NCI-H345 treated with DMSO at 0.1 percent for 48 hours (cell line): Measurements from ENCODE around the gene ENO1.
"Not testable (repeated sequence)": the region's sequence is repeated elsewhere in the genome, so short reads cannot be mapped to it uniquely, and the experiment has no call there.

Experiments
- DNase-seq: peaks from one replicate; lab custom pipeline; 2025; ENCODE audit not compliant: unreplicated experiment; lab: John Stamatoyannopoulos, UW

Gene ENO1

DNA sequence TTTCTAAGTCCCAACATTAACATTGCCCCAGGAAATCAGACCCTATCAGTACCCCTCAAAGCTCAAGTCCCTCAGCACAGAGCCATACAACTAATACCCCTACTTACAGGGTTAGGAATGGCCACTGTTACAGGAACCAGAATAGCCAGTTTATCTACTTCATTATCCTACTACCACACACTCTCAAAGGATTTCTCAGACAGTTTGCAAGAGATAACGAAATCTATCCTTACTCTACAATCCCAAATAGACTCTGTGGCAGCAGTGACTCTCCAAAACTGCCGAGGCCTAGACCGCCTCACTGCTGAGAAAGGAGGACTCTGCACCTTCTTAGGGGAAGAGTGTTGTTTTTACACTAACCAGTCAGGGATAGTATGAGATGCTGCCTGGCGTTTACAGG is 19.0 kb upstream of the ENO1 start:
- DNase-seq = not testable (repeated sequence)

DNA sequence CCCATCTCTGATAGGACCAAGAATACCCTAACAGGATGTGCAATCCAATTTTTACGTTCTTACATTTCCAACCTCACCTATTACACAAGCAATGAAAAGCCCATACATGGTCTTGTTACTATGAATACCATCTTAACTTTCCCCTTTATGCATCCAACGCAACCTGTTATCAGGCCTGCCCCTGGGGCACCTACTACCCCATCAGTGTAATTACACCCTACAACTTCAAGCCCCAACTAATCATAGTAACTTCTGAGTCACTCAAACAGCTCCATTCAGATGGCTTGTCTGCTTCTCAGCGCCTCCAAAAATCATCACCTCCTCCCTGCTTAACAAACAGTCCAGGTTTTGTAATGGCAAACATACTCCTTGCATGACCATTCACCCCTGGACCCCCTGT is 18.3 kb upstream of the ENO1 start:
- not testable (repeated sequence) for DNase-seq

DNA sequence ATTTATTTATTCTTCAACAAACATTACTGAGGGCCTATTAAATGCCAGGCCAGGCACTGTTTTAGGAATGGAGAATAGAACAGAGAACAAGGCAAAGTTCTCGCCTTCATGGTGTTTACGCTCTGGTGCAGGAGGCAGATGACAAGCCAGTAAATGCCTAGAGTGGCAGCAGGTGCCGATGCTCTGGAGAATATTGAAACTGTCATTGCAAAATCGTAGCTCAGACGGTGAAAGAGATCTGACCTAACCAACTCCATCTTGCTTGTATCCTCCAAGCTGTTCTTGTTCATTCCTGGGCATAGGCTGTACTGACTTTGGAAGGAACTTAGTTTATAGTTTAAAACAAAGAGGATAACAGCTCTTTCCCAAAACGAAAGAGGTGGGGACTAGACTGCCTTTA is 13.5 kb upstream of the ENO1 start:
- no peak for DNase-seq

DNA sequence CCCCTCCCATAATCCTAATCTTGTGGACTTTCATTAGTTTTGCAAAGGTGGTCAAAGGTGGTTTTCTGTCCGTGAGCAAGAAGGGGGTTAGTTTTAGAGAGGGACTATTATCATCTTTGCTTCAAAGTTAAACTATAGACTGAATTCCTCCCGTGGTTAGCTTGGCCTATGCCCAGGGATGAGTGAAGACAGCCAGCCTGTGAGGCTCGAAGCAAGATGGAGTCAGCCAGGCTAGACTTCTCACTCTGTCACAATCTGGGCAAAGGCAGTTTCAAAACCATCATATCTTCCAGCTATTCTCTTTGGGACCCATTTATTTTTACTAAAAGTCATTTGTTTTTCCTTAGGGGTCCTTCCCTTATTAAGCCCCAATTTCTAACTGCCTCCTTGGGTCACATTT is 12.9 kb upstream of the ENO1 start:
- no peak for DNase-seq

DNA sequence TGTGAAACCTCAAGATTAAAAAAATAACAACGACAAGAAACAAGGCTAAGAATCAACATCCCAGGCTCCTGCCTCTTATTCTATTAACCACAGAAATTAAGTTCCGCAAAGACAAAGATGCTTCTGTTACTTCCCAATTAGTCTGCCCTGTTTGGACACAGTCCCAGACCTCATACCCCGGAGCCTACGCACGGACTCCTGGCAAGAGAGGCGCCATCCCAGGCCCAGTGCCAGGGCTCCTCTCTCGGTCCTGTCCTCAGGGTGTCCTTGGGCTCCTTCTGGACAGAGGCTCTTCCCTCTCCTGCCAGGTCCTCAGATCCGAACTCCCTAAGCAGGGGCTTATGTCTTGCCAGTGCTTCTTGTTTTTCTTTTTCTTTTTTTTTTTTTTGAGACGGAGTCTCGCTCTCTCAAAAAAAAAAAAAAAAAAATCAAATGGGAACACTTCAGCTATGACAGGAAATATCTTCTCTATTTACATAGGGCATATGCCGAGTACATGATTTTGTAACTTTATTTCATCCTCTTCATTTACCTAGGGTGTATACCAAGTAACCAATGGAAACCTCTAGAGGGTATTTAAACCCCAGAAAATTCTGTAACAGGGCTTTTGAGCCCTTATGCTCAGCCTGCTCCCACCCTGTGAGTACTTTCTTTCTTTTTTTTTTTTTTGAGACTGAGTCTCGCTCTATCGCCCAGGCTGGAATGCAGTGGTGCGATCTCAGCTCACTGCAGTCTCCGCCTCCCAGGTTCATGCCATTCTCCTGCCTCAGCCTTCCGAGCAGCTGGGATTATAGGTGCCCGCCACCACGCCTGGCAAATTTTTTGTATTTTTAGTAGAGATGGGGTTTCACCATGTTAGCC is 11.7 kb upstream of the ENO1 start:
- no peak for DNase-seq

DNA sequence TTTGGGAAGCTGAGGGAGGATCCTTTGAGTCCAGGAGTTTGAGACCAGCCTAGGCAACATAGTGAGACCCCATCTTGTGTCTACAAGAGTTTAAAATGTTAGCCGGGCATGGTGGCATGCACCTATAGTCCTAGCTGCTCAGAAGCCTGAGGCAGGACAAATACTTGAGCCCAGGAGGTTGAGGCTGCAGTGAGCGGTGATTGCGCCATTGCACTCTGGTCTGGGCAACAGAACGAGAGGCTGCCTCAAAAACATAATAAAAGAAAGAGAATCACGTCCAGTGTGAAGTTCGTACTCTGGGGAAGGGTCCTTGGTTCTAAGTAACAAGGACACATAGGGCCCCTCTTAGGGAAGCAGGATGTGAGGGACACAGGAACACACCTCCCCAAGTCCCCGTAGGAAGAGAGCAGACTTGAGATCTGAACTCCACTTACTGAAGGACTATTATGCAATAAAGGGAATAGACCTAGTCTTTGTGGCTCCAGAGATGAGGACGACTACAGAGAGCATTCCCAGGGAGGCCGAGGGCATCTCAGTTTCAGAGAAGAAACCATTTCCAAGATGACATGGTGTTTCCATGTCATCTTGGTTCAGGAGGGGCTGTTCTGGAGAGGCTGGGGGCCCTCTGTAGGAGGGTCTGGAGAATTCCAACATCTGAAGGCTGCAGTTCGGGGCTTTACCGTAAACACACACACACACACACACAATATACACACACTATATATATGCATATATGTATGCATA is 10.8 kb upstream of the ENO1 start:
- DNase-seq = no peak

DNA sequence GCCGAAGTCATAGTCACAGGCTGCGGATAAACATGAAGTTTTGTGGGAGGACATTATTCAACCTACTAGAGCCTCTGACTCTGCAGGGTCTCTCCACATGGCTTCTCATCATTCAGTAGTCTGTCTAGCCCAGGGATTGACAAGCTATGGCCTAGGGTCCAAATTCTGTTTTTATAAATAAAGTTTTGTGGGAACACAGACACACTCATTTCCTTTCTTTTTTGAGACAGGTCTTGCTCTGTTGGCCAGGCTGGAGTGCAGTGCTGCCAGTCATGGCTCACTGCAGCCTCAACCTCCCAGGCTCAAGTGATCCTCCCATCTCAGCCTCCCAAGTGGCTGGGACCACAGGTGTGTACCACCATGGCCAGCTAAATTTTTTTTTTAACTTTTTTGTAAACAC is 8.1 kb upstream of the ENO1 start:
- DNase-seq = no peak

DNA sequence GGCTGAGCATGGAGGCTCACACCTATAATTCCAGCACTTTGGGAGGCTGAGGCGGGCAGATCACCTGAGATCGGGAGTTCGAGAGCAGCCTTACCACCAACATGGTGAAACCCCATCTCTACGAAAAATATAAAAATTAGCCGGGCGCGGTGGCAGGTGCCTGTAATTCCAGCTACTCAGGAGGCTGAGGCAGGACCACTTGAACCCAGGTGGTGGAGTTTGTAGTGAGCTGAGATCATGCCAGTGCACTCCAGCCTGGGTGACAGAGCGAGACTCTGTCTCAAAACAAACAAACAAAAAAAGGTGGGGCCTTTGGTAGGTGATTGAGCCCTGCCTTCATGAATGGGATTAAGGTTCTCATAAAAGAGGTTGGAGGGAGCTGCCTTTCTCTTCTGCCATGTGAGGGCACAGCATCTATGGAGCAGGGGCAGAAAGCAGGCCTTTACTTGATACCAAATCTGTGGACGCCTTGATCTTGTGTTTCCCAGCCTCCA is 7.6 kb upstream of the ENO1 start:
- DNase-seq = not testable (repeated sequence)

DNA sequence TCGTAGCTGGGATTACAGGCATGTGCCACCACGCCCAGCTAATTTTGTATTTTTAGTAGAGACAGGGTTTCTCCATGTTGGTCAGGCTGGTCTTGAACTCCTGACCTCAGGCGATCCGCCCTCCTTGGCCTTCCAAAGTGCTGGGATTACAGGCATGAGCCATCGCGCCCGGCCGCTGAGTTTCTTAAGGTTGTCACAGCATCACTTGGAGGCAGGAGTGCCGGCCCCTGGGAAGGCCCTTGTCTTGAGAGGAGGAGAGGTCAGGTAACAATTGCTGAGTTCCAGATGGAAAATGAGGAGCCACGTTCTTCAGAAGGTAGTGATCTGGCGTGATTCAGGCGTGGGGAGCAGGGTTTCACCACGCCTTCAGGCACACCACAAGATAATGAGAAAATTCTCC is 5.6 kb upstream of the ENO1 start:
- not testable (repeated sequence) for DNase-seq

DNA sequence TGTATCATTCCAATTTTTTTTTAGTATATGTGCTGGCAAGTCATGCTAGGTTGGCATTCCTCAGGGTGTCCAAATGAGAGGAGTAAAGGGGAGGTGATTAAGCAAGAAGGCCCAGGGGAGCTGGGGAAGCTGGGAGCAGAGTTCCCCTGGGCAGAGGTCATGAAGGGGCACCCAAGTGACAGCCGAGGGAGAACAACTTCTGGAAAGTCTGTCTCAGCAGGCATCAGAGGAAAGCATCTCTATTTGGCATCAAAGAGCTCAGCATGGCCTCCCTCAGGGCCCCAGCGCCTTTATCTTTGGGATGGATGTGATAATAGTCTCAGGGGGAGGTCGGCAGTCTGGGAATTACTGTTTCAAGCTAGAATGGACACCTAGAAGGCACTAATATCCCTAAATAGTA is 5.0 kb upstream of the ENO1 start:
- DNase-seq = no peak

DNA sequence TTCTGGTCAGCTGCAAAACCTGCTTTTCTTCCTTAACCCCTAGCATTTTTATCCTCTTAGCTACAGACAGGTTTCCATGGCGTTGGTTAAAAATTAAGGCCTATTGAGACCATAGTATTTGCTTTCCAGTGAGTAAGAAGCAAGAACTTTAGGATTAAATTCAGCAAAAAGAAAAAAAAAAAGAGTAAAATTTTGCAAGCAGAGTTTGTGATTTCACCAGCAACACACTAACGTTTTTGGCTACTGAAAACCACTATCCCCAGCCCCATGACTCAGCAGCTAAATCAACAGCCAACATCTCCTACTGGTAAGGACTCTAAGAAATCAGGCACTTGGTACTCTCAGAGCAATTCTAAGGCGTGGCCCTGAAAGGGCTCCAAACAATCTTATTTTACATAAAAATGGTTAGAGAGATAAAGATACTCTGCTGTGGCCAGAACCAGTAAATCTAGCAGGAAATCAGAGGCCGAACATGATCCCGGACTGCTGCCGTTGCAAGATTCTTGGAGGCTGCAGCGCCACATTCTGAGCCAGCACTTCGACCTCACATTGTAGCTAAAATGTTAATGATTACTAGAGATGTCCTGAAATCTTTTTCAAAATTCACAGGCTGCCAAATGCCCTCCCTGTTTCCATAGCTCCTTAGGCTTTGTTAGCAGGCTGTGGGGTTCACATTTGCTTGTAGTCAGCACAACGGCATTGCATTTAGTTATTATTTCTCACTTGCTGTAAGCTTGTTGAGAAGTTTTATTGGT is 1.6 kb upstream of the ENO1 start:
- DNase-seq = no peak

DNA sequence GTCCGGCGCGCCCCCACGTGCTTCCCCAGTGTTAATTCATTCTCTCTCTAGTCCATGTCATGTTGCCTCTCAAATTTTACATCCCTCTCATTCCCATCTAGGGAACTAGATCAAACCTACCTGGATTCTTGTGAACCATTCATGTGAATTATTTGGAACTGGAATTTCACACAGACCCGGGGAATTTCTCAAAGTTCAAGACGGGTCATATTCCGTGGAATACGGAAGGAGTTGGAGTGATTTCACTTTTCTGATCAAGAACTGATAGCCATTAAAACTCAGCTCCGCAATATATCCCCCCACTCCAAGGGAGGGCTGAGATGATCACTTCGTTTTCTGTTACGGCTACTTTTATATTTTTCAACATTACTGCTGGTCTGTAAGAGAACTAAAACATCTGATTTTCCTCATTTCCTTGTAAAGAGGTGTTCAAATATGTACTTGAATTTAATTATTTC is 1.0 kb upstream of the ENO1 start:
- DNase-seq = no peak

DNA sequence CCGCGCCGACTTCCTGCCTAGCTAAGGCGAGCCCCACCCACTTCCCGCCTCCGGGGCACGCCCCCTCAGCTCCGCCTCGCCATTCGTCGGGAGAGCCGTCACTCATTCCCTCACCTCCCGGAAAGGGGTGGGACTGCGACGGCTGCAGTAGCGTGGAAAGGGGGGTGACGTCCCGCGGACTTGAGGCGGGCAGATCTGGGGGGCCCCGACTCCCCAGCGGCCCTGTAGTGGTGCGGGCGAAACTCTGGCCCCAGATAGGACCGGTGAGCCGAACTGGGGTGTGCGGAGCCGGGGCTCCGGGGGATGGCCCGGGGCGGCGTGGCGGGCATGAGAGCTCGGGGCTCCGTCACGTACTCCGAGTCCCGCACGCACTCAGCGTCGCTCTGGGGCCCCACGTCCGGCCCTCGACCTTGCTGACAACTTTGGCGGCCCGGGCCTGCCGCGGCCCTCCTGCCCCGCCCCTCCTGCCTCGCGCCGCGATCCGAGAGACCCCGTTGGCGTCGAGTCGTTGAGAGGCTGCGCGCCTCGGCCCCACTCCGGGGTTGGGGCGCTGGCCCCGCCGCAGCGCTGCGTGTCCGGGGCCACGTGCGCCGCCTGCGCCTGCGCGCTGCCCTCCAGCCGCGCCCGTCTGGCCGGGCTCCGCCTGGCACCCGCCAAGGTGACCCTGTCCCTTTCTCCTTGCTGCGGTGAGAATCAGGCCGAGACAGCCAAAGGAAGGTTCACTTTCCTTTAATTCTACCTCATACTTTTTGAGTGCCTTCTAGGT is 395 bp upstream of the ENO1 start:
- DNase-seq = peak; percentile 88

DNA sequence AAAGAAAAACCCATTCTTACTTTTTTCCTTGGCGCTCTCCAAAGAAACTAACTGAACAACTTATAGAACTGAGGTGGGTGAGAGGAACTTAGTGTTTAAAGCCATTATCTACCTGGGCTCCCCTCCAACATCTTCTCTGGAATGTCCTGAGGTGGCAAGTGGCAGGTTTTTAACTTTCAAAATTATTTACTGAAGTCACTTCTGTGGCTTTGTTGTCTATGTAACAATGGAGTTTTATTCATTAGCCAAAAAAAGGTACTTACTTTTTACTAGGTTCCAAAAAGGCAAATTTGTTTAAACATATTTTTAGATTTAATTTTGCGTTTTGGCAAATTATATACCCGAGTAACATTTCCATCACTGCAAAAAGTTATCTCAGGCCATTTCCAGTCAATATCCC is 2.4 kb downstream of the ENO1 start:
- no peak for DNase-seq

DNA sequence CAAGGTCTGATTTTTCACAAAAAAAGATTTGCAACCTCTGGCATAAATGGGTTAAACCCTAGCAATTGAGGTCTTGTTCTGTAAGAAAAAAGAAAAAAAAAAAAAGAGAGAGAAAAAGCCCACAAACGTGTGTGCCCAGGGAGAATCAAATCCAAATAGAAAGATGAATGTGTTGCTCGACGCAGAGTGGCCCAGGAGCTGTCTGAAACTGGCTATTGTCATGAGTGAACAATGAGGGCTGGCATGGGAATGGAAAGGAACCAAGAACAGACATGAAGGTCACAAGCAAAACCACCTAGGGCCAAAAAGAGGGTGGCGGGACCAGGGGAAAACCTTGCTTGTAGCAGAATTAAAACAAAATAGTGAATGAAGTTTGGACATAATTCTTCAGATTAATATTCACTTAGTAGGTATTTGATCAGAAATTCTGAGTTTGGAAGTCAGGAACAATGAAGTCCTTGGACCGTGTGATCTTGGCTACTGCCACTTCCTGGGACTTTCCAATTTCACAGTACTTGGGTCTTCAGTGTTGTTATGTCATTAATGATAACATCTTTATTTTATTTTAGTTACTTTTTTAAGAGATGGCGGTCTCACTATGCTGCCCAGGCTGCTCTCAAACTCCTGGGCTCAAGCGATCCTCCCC is 3.1 kb downstream of the ENO1 start:
- DNase-seq = no peak

DNA sequence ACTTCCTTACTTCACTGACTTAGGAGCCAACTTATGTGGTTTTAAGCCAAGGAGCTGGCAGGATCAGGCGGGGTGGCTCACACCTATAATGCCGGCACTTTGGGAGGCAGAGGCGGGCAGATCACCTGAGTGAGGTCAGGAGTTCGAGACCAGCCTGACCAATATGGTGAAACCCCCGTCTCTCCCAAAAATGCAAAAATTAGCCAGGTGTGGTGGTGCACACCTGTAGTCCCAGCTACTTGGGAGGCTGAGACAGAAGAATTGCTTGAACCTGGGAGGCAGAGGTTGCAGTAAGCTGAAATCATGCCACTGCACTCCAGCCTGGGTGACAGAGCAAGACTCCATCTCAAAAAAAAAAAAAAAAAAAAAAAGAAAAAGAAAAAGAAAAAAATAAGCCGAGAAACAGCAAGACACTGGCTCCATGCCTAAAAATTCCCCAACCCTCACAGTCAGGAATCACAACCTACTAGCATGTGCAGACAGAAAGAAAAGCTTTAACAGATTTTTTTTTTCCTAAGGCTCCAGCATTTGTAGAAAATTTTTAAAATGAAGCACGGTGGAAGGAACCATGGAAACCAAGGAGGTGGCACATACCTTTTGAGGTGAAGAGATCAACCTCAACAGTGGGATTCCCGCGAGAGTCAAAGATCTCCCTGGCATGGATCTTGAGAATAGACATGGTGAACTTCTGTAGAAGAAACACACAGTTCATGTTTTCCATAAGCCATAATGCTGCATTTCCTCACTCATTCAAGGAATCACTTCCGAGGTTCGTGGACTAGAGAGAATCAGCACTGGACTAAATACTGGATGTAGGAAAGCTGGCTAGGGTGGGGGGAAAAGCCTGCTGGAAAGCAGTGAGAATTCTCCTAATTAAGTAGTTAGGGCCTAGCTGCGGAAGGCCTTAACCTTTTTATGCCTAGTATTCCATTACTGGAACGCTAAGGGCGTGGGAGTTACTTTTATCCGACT is 4.0 kb downstream of the ENO1 start:
- no peak for DNase-seq

DNA sequence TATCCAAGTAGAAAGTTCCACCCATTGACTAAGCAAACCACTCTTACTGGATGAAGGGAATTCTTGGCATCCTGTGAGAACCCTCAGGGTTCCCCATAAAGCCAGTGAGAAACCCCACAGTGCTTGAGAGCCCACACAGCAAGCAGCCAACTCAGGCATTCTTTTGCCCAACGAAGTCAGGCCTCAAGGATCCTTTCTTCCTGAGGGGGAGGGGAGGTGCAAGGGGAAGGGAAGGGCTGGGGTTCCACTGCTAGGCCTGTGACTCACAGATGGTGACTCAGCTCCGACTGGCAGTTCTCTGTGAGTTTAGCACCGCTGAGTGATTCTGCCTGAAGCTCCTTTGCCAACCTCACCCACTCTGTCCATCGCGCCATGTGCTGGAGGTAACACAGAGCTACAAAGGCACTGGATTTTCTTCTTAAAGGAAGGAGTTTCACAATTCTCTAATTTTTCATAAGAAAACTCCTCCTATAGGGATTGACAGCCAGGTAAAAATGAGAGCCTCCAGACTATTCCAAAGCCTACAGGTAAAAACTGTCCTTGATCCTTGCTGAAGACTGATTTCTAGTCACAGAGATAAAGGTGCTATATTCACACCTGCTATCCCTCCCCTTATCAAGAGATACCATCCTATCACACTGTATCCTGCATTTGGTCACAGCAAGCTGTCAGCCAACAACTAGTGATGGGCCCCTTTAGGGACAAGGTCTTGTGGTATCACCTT is 4.8 kb downstream of the ENO1 start:
- no peak for DNase-seq

DNA sequence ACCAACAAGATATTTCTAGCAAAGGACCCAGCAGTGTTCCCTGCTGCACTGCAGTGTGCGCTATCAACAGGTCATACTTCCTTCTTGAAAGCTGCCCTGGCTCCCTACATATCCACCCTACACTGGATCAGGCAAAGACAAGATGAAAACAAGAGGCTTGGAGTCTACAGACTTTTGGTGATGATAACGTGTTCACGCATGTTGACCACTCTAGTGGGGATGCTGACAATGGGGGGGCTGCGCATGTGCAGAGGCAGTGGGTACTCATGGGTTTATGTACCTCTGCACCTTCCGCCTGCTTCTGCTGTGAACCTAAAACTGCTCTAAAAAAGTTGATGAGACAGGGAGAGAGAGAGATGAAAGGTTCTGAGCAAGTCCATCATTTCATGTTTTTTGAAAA is 5.5 kb downstream of the ENO1 start:
- no peak for DNase-seq
